ENCODE data around the gene TIGD4.

DNA sequence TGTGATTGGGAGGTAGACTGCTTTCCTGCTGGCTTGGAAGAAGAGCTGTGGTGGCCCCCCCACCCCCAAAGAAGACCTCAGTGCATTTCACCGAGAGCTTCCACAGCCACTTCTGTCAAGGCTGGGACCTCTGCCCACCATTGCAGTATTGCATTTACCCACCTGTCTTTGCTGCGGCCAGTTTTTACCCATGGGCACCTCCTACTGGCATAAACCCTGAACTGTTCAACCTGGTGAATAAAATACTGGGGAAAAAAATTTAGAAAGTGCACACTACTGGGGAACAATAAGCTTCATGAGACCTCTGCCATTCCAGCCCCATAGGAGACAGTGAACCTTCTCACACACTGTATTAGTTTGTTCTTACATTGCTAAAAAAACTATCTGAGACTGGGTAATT is 40.5 kb upstream of the TIGD4 start:
- TF ChIP-seq YY1 (IDR thresholded peaks at IDR 0.05; ENCODE audit: low read depth) (no peak), EP300 (IDR thresholded peaks at IDR 0.05; ENCODE audit: borderline replicate concordance) (no peak), FOXM1 (IDR thresholded peaks at IDR 0.05; ENCODE audit: borderline replicate concordance, low read depth) (no peak), ZBTB7A (IDR thresholded peaks at IDR 0.05; ENCODE audit: low read depth) (no peak)
- TF ChIP-seq, protein P1, sequence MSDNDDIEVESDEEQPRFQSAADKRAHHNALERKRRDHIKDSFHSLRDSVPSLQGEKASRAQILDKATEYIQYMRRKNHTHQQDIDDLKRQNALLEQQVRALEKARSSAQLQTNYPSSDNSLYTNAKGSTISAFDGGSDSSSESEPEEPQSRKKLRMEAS (IDR thresholded peaks at IDR 0.05) = no peak
